ENCODE data around the gene FKBP7. TPM values are rescaled to one million over a fixed set of nuclear protein-coding genes. Genes with fewer than 3 reads are reported as not detected.

FKBP7 gene
- polyA plus RNA-seq, 1 donor (not counting 4 experiments of a cell fraction or from before 2014, with no cell fraction given) = 2.4 TPM

DNA sequence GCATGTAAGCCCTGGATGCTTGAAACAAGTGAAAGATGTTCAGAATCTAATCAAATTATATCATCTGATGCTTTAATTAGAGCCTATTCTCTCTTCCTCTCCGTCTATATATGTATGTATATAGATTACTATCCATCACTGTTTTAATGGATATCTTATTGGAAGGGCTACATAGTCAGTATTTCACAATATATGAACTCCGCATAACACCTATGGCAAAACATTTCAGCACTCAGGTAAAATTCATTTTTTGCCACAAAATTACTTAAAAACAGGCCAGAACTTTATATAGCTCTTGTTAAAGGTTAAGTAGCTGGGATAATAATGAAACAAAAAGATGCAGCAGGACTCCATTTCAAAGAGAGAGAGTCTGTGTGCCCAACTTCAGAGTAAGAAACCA lies 26.1 kb downstream of the FKBP7 start:
- no peak for FAIRE-seq
- Histone ChIP-seq H3K79me2 (ENCODE audit: control insufficient read depth, insufficient read depth, low read length) (peaks cover 25% of the 10 kb centered on the region), H3K27ac (ENCODE audit: control insufficient read depth, insufficient read depth, low read length) (no peak overlapping the region), H3K36me3 (ENCODE audit: control insufficient read depth in 2 of 2, extremely low read depth in 1 of 2, insufficient read depth in 2 of 2, low read length in 2 of 2) (peaks cover 0 to 1% of the 10 kb centered on the region in 2 experiments), H3K9me1 (ENCODE audit: control insufficient read depth, extremely low read depth, insufficient read depth, low read length) (no peaks in the 10 kb centered on the region), H3K9me3 (ENCODE audit: control insufficient read depth, low read depth, low read length) (no peaks in the 10 kb centered on the region), H3K27me3 (ENCODE audit: control insufficient read depth, extremely low read depth, insufficient read depth, low read length) (no peaks in the 10 kb centered on the region), H3K4me3 (ENCODE audit: control insufficient read depth in 2 of 3, extremely low read depth in 1 of 3, insufficient read depth in 2 of 3, low read depth in 1 of 3, low read length in 3 of 3) (no peak overlapping the region), H4K20me1 (ENCODE audit: control insufficient read depth, extremely low read depth, insufficient read depth, low read length) (no peaks in the 10 kb centered on the region), H3K9ac (ENCODE audit: control insufficient read depth, extremely low read depth, insufficient read depth, low read length) (no peak overlapping the region), H3K4me1 (ENCODE audit: control insufficient read depth, extremely low read depth, insufficient read depth, low read length) (peaks cover 21% of the 10 kb centered on the region), H2AFZ (ENCODE audit: control insufficient read depth, low read length) (no peak overlapping the region), H3K4me2 (ENCODE audit: control insufficient read depth, extremely low read depth, insufficient read depth, low read depth, low read length) (peak overlapping the region; percentile 94)
- no peak for DNase-seq (ENCODE audit: low read depth, low spot score)
- dilution Hi-C loops (cut with MboI; ENCODE audit: extremely low pct_ligation_motif_present, low sequenced_read_pairs) = no loop called here
- TF ChIP-seq, protein P1, sequence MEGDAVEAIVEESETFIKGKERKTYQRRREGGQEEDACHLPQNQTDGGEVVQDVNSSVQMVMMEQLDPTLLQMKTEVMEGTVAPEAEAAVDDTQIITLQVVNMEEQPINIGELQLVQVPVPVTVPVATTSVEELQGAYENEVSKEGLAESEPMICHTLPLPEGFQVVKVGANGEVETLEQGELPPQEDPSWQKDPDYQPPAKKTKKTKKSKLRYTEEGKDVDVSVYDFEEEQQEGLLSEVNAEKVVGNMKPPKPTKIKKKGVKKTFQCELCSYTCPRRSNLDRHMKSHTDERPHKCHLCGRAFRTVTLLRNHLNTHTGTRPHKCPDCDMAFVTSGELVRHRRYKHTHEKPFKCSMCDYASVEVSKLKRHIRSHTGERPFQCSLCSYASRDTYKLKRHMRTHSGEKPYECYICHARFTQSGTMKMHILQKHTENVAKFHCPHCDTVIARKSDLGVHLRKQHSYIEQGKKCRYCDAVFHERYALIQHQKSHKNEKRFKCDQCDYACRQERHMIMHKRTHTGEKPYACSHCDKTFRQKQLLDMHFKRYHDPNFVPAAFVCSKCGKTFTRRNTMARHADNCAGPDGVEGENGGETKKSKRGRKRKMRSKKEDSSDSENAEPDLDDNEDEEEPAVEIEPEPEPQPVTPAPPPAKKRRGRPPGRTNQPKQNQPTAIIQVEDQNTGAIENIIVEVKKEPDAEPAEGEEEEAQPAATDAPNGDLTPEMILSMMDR (optimal IDR thresholded peaks at IDR 0.05 in 1 of 3, IDR thresholded peaks at IDR 0.05 in 1 of 3, conservative IDR thresholded peaks at IDR 0.05 in 1 of 3; ENCODE audit: extremely low read depth in 1 of 3, insufficient read depth in 2 of 3, low read length in 3 of 3) = no peak
- TF ChIP-seq EZH2 (IDR thresholded peaks at IDR 0.05; ENCODE audit: low read length) = no peak

DNA sequence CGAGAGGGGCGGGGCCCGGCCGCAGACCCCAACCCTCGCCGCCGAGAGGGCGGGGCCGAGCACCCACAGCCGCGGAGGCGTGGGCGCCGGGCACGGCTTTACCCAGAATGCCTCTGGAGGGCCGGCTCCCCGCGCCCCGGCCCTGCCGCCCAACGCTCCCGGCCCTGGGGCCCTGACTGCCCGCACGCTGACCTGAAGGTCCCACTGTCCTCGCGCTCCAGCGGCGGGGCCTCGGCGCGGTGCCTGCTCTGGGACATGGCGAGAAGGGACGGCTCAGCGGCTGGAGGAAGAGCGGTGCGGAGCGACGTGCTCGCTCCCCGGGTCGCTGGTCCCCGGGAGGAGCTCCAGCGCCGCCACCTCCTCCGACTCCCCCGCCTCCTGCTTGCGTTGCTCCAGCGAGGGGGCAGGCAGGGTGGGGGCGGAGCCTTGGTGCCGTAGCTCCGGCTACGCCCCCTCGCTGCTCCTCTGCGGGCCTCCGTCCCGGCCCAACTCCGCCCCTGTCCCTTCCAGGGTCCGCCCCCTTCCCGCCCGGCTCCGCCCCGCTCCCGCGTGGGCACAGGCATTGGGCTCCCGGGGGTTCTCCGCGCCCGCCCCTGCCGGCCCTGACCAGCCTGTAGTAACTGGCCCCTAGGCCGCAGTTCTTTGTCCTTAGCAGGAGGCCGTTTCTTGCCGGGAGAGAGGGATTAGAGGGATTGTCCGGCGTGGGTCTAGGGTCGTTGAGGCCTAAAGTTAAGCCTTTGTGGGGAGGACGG lies 27.4 kb downstream of the FKBP7 start, which contains the start of the genes PJVK and PRKRA:
Gene PJVK (plus strand): TSS at position 605 of the 752 bp plus-strand sequence. CDS start 2,032 bp downstream, outside the sequence.
Gene PRKRA (minus strand): TSS at position 402 of the 752 bp plus-strand sequence. CDS start 145 bp downstream, at position 257.
- H3K27ac ChIP-seq (ENCODE audit: control insufficient read depth, insufficient read depth, low read length) = peak within 1 kb of the TSS; percentile 96
- TF ChIP-seq, protein P1 (optimal IDR thresholded peaks at IDR 0.05 in 1 of 3, IDR thresholded peaks at IDR 0.05 in 1 of 3, conservative IDR thresholded peaks at IDR 0.05 in 1 of 3; ENCODE audit: extremely low read depth in 1 of 3, insufficient read depth in 2 of 3, low read length in 3 of 3) = no peak
- no peaks in the 10 kb centered on the region for H3K9me3 ChIP-seq (ENCODE audit: control insufficient read depth, low read depth, low read length)
- dilution Hi-C loops (cut with MboI; ENCODE audit: extremely low pct_ligation_motif_present, low sequenced_read_pairs) = no loop called here
- peak within 1 kb of the TSS; percentile 94 for H3K4me2 ChIP-seq (ENCODE audit: control insufficient read depth, extremely low read depth, insufficient read depth, low read depth, low read length)
- peaks cover 0 to 1% of the 10 kb centered on the region in 2 experiments for H3K36me3 ChIP-seq (ENCODE audit: control insufficient read depth in 2 of 2, extremely low read depth in 1 of 2, insufficient read depth in 2 of 2, low read length in 2 of 2)
- no peaks in the 10 kb centered on the region for H4K20me1 ChIP-seq (ENCODE audit: control insufficient read depth, extremely low read depth, insufficient read depth, low read length)
- peaks cover 21% of the 10 kb centered on the region for H3K4me1 ChIP-seq (ENCODE audit: control insufficient read depth, extremely low read depth, insufficient read depth, low read length)
- H2AFZ ChIP-seq (ENCODE audit: control insufficient read depth, low read length) = peak within 1 kb of the TSS; percentile 96
- FAIRE-seq (peak; percentile 53), DNase-seq (ENCODE audit: low read depth, low spot score) (peak; percentile 25)
- H3K79me2 ChIP-seq (ENCODE audit: control insufficient read depth, insufficient read depth, low read length) = peaks cover 25% of the 10 kb centered on the region
- peak within 1 kb of the TSS; percentile 95 for H3K9ac ChIP-seq (ENCODE audit: control insufficient read depth, extremely low read depth, insufficient read depth, low read length)
- no peaks in the 10 kb centered on the region for H3K27me3 ChIP-seq (ENCODE audit: control insufficient read depth, extremely low read depth, insufficient read depth, low read length)
- no peaks in the 10 kb centered on the region for H3K9me1 ChIP-seq (ENCODE audit: control insufficient read depth, extremely low read depth, insufficient read depth, low read length)
- H3K4me3 ChIP-seq (ENCODE audit: control insufficient read depth in 2 of 3, extremely low read depth in 1 of 3, insufficient read depth in 2 of 3, low read depth in 1 of 3, low read length in 3 of 3) = peak within 1 kb of the TSS; percentile 74 to 95 (median 83)
